Gastroesophageal sphincter (tissue), 3 donors: ENCODE results near the gene AGFG1.

Experiments
- CTCF ChIP-seq, 4 experiments: fragments of 200-600 bp in 2 of 4; fragments of 450-650 bp in 2 of 4; sonication (generic) in 1 of 4; IDR thresholded peaks; one replicate each; pipeline ENCODE4 v1.5.1; 2017 to 2019; ENCODE audit warnings: antibody characterized with exemption in 4 of 4, mild to moderate bottlenecking in 2 of 4, moderate library complexity in 2 of 4
- POLR2A ChIP-seq, 2 donors: fragments of 450-650 bp; IDR thresholded peaks; one replicate each; pipeline ENCODE4 v1.6.1; 2017; ENCODE audit warnings: antibody characterized with exemption in 2 of 2, mild to moderate bottlenecking in 2 of 2, moderate library complexity in 1 of 2
- POLR2AphosphoS5 ChIP-seq: sonication (generic); formaldehyde crosslinking; IDR thresholded peaks from one replicate; pipeline ENCODE4 v1.6.1; 2017; ENCODE audit warnings: antibody characterized with exemption

GRCh38 chr2:227579791-227580190 lies 107.8 kb downstream of the AGFG1 start:
- TF ChIP-seq POLR2AphosphoS5 (no peak), CTCF (IDR thresholded peaks at IDR 0.05) (no peak), POLR2A (IDR thresholded peaks at IDR 0.05) (no peak)
